ENCODE measurements around the gene C1QTNF8. TPM values are rescaled to one million over a fixed set of nuclear protein-coding genes. Genes with fewer than 3 reads are reported as not detected.

Gene C1QTNF8
- total RNA-seq, 2 donors from 2014 or later, result 0.34 TPM; not detected in 1

GRCh38 chr16:1072526-1073261, 23.4 kb downstream of the C1QTNF8 start, which contains the start of gene SSTR5:
TSS of gene SSTR5 (plus strand) at chr16:1072747. CDS start at chr16:1078869, 6,122 bp downstream.
- no peak for TF ChIP-seq CTCF (IDR thresholded peaks at IDR 0.05)
- no peak for TF ChIP-seq POLR2AphosphoS5 (IDR thresholded peaks at IDR 0.05)
- H3K36me3 ChIP-seq, result no peaks in the 10 kb centered on the region
- intact Hi-C loops (cut with DNase I), result no loop called here
- H3K27ac ChIP-seq, result no peak within 1 kb of the TSS
- DNase-seq (ENCODE audit: low spot score), result no peak
- H3K4me1 ChIP-seq (replicated peaks), result no peaks in the 10 kb centered on the region
- H3K27me3 ChIP-seq (replicated peaks; ENCODE audit: insufficient read depth), result peaks cover 38% of the 10 kb centered on the region
- H3K4me3 ChIP-seq, result no peak within 1 kb of the TSS
- 7% methylated on average over 34 of the region's 59 CpGs for WGBS
- no peaks in the 10 kb centered on the region for H3K9me3 ChIP-seq

GRCh38 chr16:1071561-1072225, 24.4 kb downstream of the C1QTNF8 start:
- H3K4me1 ChIP-seq (replicated peaks), result no peaks in the 10 kb centered on the region
- intact Hi-C loops (cut with DNase I), result no loop called here
- no peak overlapping the region for H3K27ac ChIP-seq
- no peak for DNase-seq (ENCODE audit: low spot score)
- whole genome bisulfite sequencing, result 7% methylated on average over 23 of the region's 30 CpGs
- H3K27me3 ChIP-seq (replicated peaks; ENCODE audit: insufficient read depth), result peaks cover 38% of the 10 kb centered on the region
- no peak overlapping the region for H3K4me3 ChIP-seq
- no peak for TF ChIP-seq POLR2A (IDR thresholded peaks at IDR 0.05)
- H3K36me3 ChIP-seq, result no peaks in the 10 kb centered on the region
- no peaks in the 10 kb centered on the region for H3K9me3 ChIP-seq

GRCh38 chr16:1070864-1071408, 25.1 kb downstream of the C1QTNF8 start:
- no peak for DNase-seq (ENCODE audit: low spot score)
- H3K4me1 ChIP-seq (replicated peaks), result no peaks in the 10 kb centered on the region
- WGBS, result 39% methylated on average over 16 of the region's 16 CpGs
- H3K27ac ChIP-seq, result no peak overlapping the region
- H3K36me3 ChIP-seq, result no peaks in the 10 kb centered on the region
- intact Hi-C loops (cut with DNase I), result no loop called here
- H3K4me3 ChIP-seq, result no peak overlapping the region
- H3K9me3 ChIP-seq, result no peaks in the 10 kb centered on the region
- TF ChIP-seq POLR2A (IDR thresholded peaks at IDR 0.05) (no peak), CTCF (IDR thresholded peaks at IDR 0.05) (no peak), POLR2AphosphoS5 (IDR thresholded peaks at IDR 0.05) (no peak)
- H3K27me3 ChIP-seq (replicated peaks; ENCODE audit: insufficient read depth), result peaks cover 46% of the 10 kb centered on the region

GRCh38 chr16:1070084-1070863, 25.8 kb downstream of the C1QTNF8 start:
- Histone ChIP-seq H3K27me3 (replicated peaks; ENCODE audit: insufficient read depth) (peaks cover 52% of the 10 kb centered on the region), H3K36me3 (no peaks in the 10 kb centered on the region)

More at GRCh38 chr16:1070084-1070863, 25.8 kb downstream of the C1QTNF8 start:
- no peak overlapping the region for H3K4me3 ChIP-seq
- H3K27ac ChIP-seq, result no peak overlapping the region
- no peaks in the 10 kb centered on the region for H3K9me3 ChIP-seq
- WGBS, result 29% methylated on average over 20 of the region's 32 CpGs
- intact Hi-C loops (cut with DNase I), result no loop called here
- DNase-seq (ENCODE audit: low spot score), result no peak
- no peaks in the 10 kb centered on the region for H3K4me1 ChIP-seq (replicated peaks)
- no peak for TF ChIP-seq CTCF (IDR thresholded peaks at IDR 0.05)
- TF ChIP-seq POLR2A (IDR thresholded peaks at IDR 0.05), result no peak
- no peak for TF ChIP-seq POLR2AphosphoS5 (IDR thresholded peaks at IDR 0.05)

Measured in prostate gland (tissue), 2 donors.